BLaER1 treated with 17β-estradiol and CSF1 and Interleukin-3, amounts not matched to agents 10 nM and 100 nM (cell line): ENCODE measurements around the gene RNLS.

Source experiments
- H3K27ac ChIP-seq, 11 experiments: shearing (Covaris generic); formaldehyde crosslinking; 2 replicates each; pipeline ENCODE4 v1.8.1; 2022
- H3K27me3 ChIP-seq, 11 experiments: shearing (Covaris generic); formaldehyde crosslinking; 2 replicates each; pipeline ENCODE4 v1.8.1; 2022
- H3K36me3 ChIP-seq, 11 experiments: shearing (Covaris generic); formaldehyde crosslinking; 2 replicates each; pipeline ENCODE4 v1.8.1; 2022
- H3K4me1 ChIP-seq, 10 experiments: shearing (Covaris generic); formaldehyde crosslinking; 2 replicates each; pipeline ENCODE4 v1.8.1; 2022
- H3K4me2 ChIP-seq, 11 experiments: shearing (Covaris generic); formaldehyde crosslinking; 2 replicates each; pipeline ENCODE4 v1.8.1; 2022
- H3K4me3 ChIP-seq, 10 experiments: shearing (Covaris generic); formaldehyde crosslinking; 2 replicates each; pipeline ENCODE4 v1.8.1; 2022
- H3K9ac ChIP-seq, 11 experiments: shearing (Covaris generic); formaldehyde crosslinking; 2 replicates each; pipeline ENCODE4 v1.8.1; 2022
- H3K9me3 ChIP-seq, 11 experiments: shearing (Covaris generic); formaldehyde crosslinking; replicated peaks in 1 of 11; 2 replicates each; pipeline ENCODE4 v1.8.1; 2022
- H4K20me1 ChIP-seq, 11 experiments: shearing (Covaris generic); formaldehyde crosslinking; 2 replicates each; pipeline ENCODE4 v1.8.1; 2022
- Cebpa-rat ChIP-seq, 11 experiments: shearing (Covaris generic); IDR thresholded peaks; 2 replicates each; pipeline ENCODE4 v1.8.1; 2022

The RNLS gene

DNA sequence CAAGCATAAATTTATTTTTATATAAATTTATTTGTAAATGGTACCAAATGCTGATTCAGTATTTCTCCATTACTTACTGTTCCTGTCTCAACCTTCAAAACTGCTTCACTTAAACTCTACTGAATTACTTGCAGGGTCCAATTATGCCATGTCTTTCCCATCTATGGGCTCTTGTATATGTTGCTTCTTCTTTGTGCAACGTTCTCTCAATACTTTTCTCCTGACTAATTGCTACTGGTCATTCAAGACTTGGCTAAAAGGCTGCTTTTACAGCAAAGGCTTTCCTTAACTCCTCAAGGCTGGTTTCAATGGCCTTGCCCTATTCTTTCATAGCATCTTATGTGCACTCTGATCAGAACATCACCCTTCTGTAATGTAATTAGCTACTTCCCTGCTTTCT, 67.9 kb downstream of the RNLS start:
- peaks cover 0 to 5% (median 0%) of the 10 kb centered on the region in 11 experiments; a peak in 1 of 22 replicates for H3K9me3 ChIP-seq
- H3K36me3 ChIP-seq = no peaks in the 10 kb centered on the region
- no peak overlapping the region for H3K4me2 ChIP-seq
- no peak overlapping the region for H3K27ac ChIP-seq
- H3K4me3 ChIP-seq = no peak overlapping the region
- no peak overlapping the region for H3K9ac ChIP-seq
- no peaks in the 10 kb centered on the region for H3K4me1 ChIP-seq
- no peaks in the 10 kb centered on the region for H4K20me1 ChIP-seq
- TF ChIP-seq Cebpa-rat (IDR thresholded peaks at IDR 0.05) = no peak
- no peaks in the 10 kb centered on the region for H3K27me3 ChIP-seq

DNA sequence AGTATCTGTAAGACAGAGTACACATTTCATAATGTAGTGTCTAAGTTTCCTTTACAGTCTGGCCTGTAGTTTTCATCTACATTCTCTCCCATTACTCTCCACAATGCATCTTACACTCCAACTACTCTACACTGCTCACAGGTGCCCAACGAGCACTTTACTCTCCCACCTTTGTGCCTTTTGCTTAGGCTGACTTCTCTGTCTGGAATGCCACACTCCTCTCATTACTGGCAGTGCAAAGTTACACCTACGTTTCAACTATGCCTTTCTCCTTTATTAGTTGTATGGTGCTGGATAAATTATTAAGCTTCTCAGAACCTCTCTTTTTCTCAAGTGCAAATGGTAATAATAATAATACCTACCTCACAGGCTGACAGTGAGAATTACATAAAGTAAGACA, 70.5 kb downstream of the RNLS start:
- H3K36me3 ChIP-seq = no peaks in the 10 kb centered on the region
- no peaks in the 10 kb centered on the region for H4K20me1 ChIP-seq
- H3K9ac ChIP-seq = no peak overlapping the region
- no peak overlapping the region for H3K4me3 ChIP-seq
- no peak overlapping the region for H3K27ac ChIP-seq
- no peaks in the 10 kb centered on the region for H3K4me1 ChIP-seq
- peaks cover 0 to 5% (median 0%) of the 10 kb centered on the region in 11 experiments; a peak in 1 of 22 replicates for H3K9me3 ChIP-seq
- H3K27me3 ChIP-seq = no peaks in the 10 kb centered on the region
- no peak for TF ChIP-seq Cebpa-rat (IDR thresholded peaks at IDR 0.05)
- no peak overlapping the region for H3K4me2 ChIP-seq

DNA sequence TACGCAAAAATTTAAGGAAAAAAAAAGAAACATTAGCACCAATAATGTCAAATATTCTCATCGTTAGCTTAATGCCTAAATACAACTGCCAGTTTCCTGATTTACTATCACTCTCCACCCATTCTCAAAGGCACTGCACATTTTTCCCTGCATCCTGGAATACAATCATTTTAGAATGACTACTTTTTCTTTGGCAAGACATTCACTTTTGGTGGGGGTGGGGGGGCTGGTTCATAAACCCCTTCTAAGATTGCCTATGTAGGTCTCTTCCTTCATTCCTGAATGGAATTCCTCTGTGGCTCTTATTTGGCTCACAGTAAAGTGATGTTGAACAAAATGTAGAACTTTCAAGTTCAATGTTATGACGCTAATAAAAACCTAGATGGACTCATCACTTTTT, 74.3 kb downstream of the RNLS start:
- no peak overlapping the region for H3K9ac ChIP-seq
- H3K4me2 ChIP-seq = no peak overlapping the region
- no peaks in the 10 kb centered on the region for H3K9me3 ChIP-seq
- H3K4me1 ChIP-seq = no peaks in the 10 kb centered on the region
- no peak overlapping the region for H3K27ac ChIP-seq
- no peaks in the 10 kb centered on the region for H4K20me1 ChIP-seq
- no peaks in the 10 kb centered on the region for H3K27me3 ChIP-seq
- H3K4me3 ChIP-seq = no peak overlapping the region
- no peak for TF ChIP-seq Cebpa-rat (IDR thresholded peaks at IDR 0.05)
- H3K36me3 ChIP-seq = no peaks in the 10 kb centered on the region

- no peaks in the 10 kb centered on the region for H3K9me3 ChIP-seq
Observed at GRCh38 chr10:88507826-88508453, 75.2 kb downstream of the RNLS start.

GRCh38 chr10:88507404-88507803, 75.7 kb downstream of the RNLS start:
- H3K4me2 ChIP-seq = no peak overlapping the region
- no peak for TF ChIP-seq Cebpa-rat (IDR thresholded peaks at IDR 0.05)
- no peaks in the 10 kb centered on the region for H3K36me3 ChIP-seq
- H3K27ac ChIP-seq = no peak overlapping the region
- H3K9me3 ChIP-seq = no peaks in the 10 kb centered on the region; a peak in 1 of 22 replicates
- no peaks in the 10 kb centered on the region for H3K27me3 ChIP-seq
- no peaks in the 10 kb centered on the region for H4K20me1 ChIP-seq
- peaks cover 0 to 4% (median 0%) of the 10 kb centered on the region in 10 experiments; a peak in 2 of 20 replicates for H3K4me1 ChIP-seq
- no peak overlapping the region for H3K9ac ChIP-seq
- H3K4me3 ChIP-seq = no peak overlapping the region

More at GRCh38 chr10:88507826-88508453, 75.2 kb downstream of the RNLS start:
- H3K4me2 ChIP-seq = no peak overlapping the region
- H3K27me3 ChIP-seq = no peaks in the 10 kb centered on the region
- no peak overlapping the region for H3K9ac ChIP-seq
- H3K27ac ChIP-seq = no peak overlapping the region
- no peak for TF ChIP-seq Cebpa-rat (IDR thresholded peaks at IDR 0.05)
- H3K4me3 ChIP-seq = no peak overlapping the region
- peaks cover 0 to 3% (median 0%) of the 10 kb centered on the region in 10 experiments; a peak in 2 of 20 replicates for H3K4me1 ChIP-seq
- no peaks in the 10 kb centered on the region for H3K36me3 ChIP-seq
- H4K20me1 ChIP-seq = no peaks in the 10 kb centered on the region

GRCh38 chr10:88505680-88506215, 77.4 kb downstream of the RNLS start:
- Histone ChIP-seq H3K4me2 (no peak overlapping the region), H3K9me3 (no peaks in the 10 kb centered on the region; a peak in 1 of 22 replicates), H4K20me1 (no peaks in the 10 kb centered on the region), H3K4me1 (peaks cover 0 to 4% (median 0%) of the 10 kb centered on the region in 10 experiments; a peak in 2 of 20 replicates), H3K4me3 (no peak overlapping the region), H3K36me3 (no peaks in the 10 kb centered on the region), H3K9ac (no peak overlapping the region), H3K27me3 (no peaks in the 10 kb centered on the region), H3K27ac (no peak overlapping the region)
- TF ChIP-seq Cebpa-rat (IDR thresholded peaks at IDR 0.05) = no peak

GRCh38 chr10:88505265-88505664, 77.9 kb downstream of the RNLS start:
- Histone ChIP-seq H3K9me3 (no peaks in the 10 kb centered on the region; a peak in 1 of 22 replicates), H3K4me3 (no peak overlapping the region), H3K27me3 (no peaks in the 10 kb centered on the region), H3K9ac (no peak overlapping the region), H3K36me3 (no peaks in the 10 kb centered on the region), H3K4me1 (peaks cover 0 to 4% (median 0%) of the 10 kb centered on the region in 10 experiments; a peak in 2 of 20 replicates), H4K20me1 (no peaks in the 10 kb centered on the region), H3K4me2 (no peak overlapping the region), H3K27ac (no peak overlapping the region)
- no peak for TF ChIP-seq Cebpa-rat (IDR thresholded peaks at IDR 0.05)

- Histone ChIP-seq H4K20me1 (no peaks in the 10 kb centered on the region), H3K9me3 (no peaks in the 10 kb centered on the region; a peak in 1 of 22 replicates), H3K27me3 (no peaks in the 10 kb centered on the region), H3K27ac (no peak overlapping the region), H3K36me3 (no peaks in the 10 kb centered on the region), H3K4me2 (no peak overlapping the region), H3K4me1 (peaks cover 0 to 10% (median 5%) of the 10 kb centered on the region in 10 experiments; a peak in 6 of 20 replicates), H3K9ac (no peak overlapping the region), H3K4me3 (no peak overlapping the region)
- TF ChIP-seq Cebpa-rat (IDR thresholded peaks at IDR 0.05) = no peak
Observed at GRCh38 chr10:88500656-88501055, 82.5 kb downstream of the RNLS start.

- Histone ChIP-seq H3K36me3 (no peaks in the 10 kb centered on the region), H3K4me2 (no peak overlapping the region)
Observed at GRCh38 chr10:88499569-88500470, 83.3 kb downstream of the RNLS start.

More at GRCh38 chr10:88499569-88500470, 83.3 kb downstream of the RNLS start:
- no peak for TF ChIP-seq Cebpa-rat (IDR thresholded peaks at IDR 0.05)
- Histone ChIP-seq H4K20me1 (no peaks in the 10 kb centered on the region), H3K9me3 (no peaks in the 10 kb centered on the region; a peak in 1 of 22 replicates), H3K4me3 (no peak overlapping the region), H3K4me1 (peaks cover 0 to 15% (median 9%) of the 10 kb centered on the region in 10 experiments; a peak in 10 of 20 replicates), H3K27ac (no peak overlapping the region), H3K27me3 (no peaks in the 10 kb centered on the region), H3K9ac (no peak overlapping the region)
